Measurements from ENCODE around the gene GRN. TPM values are rescaled to one million over a fixed set of nuclear protein-coding genes. Genes with fewer than 3 reads are reported as not detected.

The GRN gene
- total and polyA plus RNA-seq, 2 of the 8 experiments (the other 6 are each of a cell fraction or from before 2014, with no cell fraction given), result 108 to 387 TPM

- Histone ChIP-seq H3K18ac (ENCODE audit: extremely low read depth, low read length) (no peak overlapping the region), H3K79me2 (ENCODE audit: control insufficient read depth in 1 of 2, insufficient read depth in 2 of 2, low read length in 2 of 2) (peaks cover 0 to 7% of the 10 kb centered on the region in 2 experiments; a peak in 1 of 4 replicates), H3K36me3 (ENCODE audit: control insufficient read depth in 2 of 4, insufficient read depth in 4 of 4, low read length in 3 of 4) (peaks cover 0 to 6% (median 1%) of the 10 kb centered on the region in 4 experiments; a peak in 1 of 8 replicates), H3K23me2 (ENCODE audit: low read depth, low read length) (peaks cover 10% of the 10 kb centered on the region; the same call in 1 of the 2 replicates), H3K27ac (ENCODE audit: low read depth, low read length) (no peak overlapping the region), H3K79me1 (ENCODE audit: low read depth, low read length) (peaks cover 12% of the 10 kb centered on the region), H3K14ac (ENCODE audit: insufficient read length) (no peak overlapping the region), H4K5ac (ENCODE audit: insufficient read length, low read depth, low read length) (no peak overlapping the region), H2BK5ac (ENCODE audit: low read depth, low read length) (no peak overlapping the region), H3K56ac (replicated peaks; ENCODE audit: insufficient read length, low read depth, low read length) (no peak overlapping the region), H4K91ac (replicated peaks; ENCODE audit: insufficient read length, low read length) (no peak overlapping the region), H2AK5ac (ENCODE audit: low read depth, low read length) (no peak overlapping the region), H3K4me1 (replicated peaks in 1 of 4; ENCODE audit: control insufficient read depth in 3 of 4, insufficient read depth in 4 of 4, low read length in 3 of 4) (peaks cover 9 to 27% (median 20%) of the 10 kb centered on the region in 4 experiments), H2BK20ac (ENCODE audit: low read length) (no peak overlapping the region), H3K4ac (replicated peaks; ENCODE audit: insufficient read length, low read depth, low read length) (no peak overlapping the region), H2BK120ac (replicated peaks; ENCODE audit: low read depth, low read length) (no peak overlapping the region), H2BK12ac (ENCODE audit: low read depth, low read length) (no peak overlapping the region), H3K4me3 (ENCODE audit: extremely low read depth in 1 of 4, insufficient read depth in 2 of 4, low read depth in 3 of 4, low read length in 4 of 4) (no peak overlapping the region), H3K27me3 (replicated peaks in 1 of 4; ENCODE audit: control insufficient read depth in 3 of 4, extremely low read depth in 1 of 4, insufficient read depth in 3 of 4, low read length in 3 of 4) (no peaks in the 10 kb centered on the region; a peak in 2 of 7 replicates), H3K4me2 (ENCODE audit: insufficient read depth in 1 of 2, low read depth in 2 of 2, low read length in 2 of 2) (no peak overlapping the region), H4K20me1 (replicated peaks in 1 of 2; ENCODE audit: control insufficient read depth in 1 of 2, insufficient read depth in 2 of 2, low read length in 2 of 2) (peaks cover 3 to 27% of the 10 kb centered on the region in 2 experiments), H3K9ac (replicated peaks in 1 of 4; ENCODE audit: extremely low read depth in 1 of 4, low read depth in 3 of 4, low read length in 3 of 4) (no peak overlapping the region), H4K8ac (ENCODE audit: extremely low read depth, insufficient read depth, low read length) (no peak overlapping the region), H2AFZ (ENCODE audit: low read length) (no peak overlapping the region), H2BK15ac (ENCODE audit: low read length) (no peak overlapping the region), H3K9me3 (ENCODE audit: insufficient read depth in 2 of 2, low read depth in 1 of 2, low read length in 1 of 2) (no peaks in the 10 kb centered on the region), H3K23ac (ENCODE audit: insufficient read length) (no peak overlapping the region)
- 92% methylated on average over 9 of the region's 9 CpGs; no CpG with 5 or more reads in 1 of the 2 experiments for WGBS, 2 experiments (ENCODE audit: extremely low coverage in 1 of 2, insufficient coverage in 1 of 2, insufficient read length in 1 of 2, insufficient replicate concordance in 2 of 2, low coverage in 1 of 2, low lambda C conversion rate in 2 of 2, missing lambda C conversion rate in 1 of 2)
- DNase-seq (ENCODE audit: low read depth in 1 of 2, low spot score in 2 of 2) (no peak), FAIRE-seq (no peak)
- TF ChIP-seq CTCF (IDR thresholded peaks at IDR 0.05; ENCODE audit: control extremely low read depth in 1 of 3, insufficient read depth in 1 of 3, low read depth in 1 of 3, low read length in 3 of 3) (peak in 1 of 3 experiments; percentile 8; a peak in 1 of 4 replicates), EGR1 (IDR thresholded peaks at IDR 0.05; ENCODE audit: borderline replicate concordance, low read depth, low read length) (no peak)
- ChIA-PET CTCF (ENCODE audit: partially characterized antibody) (interaction anchor here (0.5 to 10.1 kb wide), 16 partner anchors 8 to 276 kb away, joined by 3 to 177 read pairs (median 3); partner anchors contain the start of gene GRN), POLR2A (ENCODE audit: partially characterized antibody) (interaction anchor here (0.7 to 2.0 kb wide), 5 partner anchors 11 to 189 kb away, joined by 3 to 6 read pairs (median 3); no protein-coding TSS in a partner anchor)
Observed at GRCh38 chr17:44358066-44358465, 13.0 kb downstream of the GRN start.
